HFFc6 (cell line): ENCODE measurements around the gene ZNF771. TPM values are rescaled to one million over a fixed set of nuclear protein-coding genes. Genes with fewer than 3 reads are reported as not detected.

Experiments used
- DNase-seq: peaks from one replicate; pipeline ENCODE4 v3.0.0-alpha.2; 2018
- H3K27ac Mint-ChIP-seq: 2 replicates; pipeline ENCODE4 v1.8.0; 2020; ENCODE audit warnings: mild to moderate bottlenecking, mixed read lengths
- H3K27me3 Mint-ChIP-seq: 2 replicates; pipeline ENCODE4 v1.8.0; 2021; ENCODE audit warnings: mild to moderate bottlenecking, moderate library complexity, mixed read lengths; ENCODE audit not compliant: insufficient read depth
- H3K36me3 Mint-ChIP-seq: 2 replicates; pipeline ENCODE4 v1.8.0; 2021; ENCODE audit warnings: low read depth, mixed read lengths
- H3K4me1 Mint-ChIP-seq: 2 replicates; pipeline ENCODE4 v1.8.0; 2020; ENCODE audit warnings: low read depth, mixed read lengths
- H3K4me3 Mint-ChIP-seq: 2 replicates; pipeline ENCODE4 v1.8.0; 2020; ENCODE audit warnings: mild to moderate bottlenecking, moderate library complexity, mixed read lengths
- H3K9me3 Mint-ChIP-seq: 2 replicates; pipeline ENCODE4 v1.8.0; 2020; ENCODE audit warnings: mild to moderate bottlenecking, mixed read lengths
- total RNA-seq, 6 experiments: library from RNA; stranded (reverse); fragmentation: NEBNext Ultra II Directional; extraction: Animal tissue kit (Norgen Biotek cat#: 25700); gene quantifications; 2 replicates in 1 of 6; 3 replicates in 5 of 6; pipeline ENCODE4 v1.2.3, GENCODE V29; 2021
- TF ChIP-seq, protein P1 (sequence below): fragments of 200-600 bp; sonication (generic); IDR thresholded peaks from 2 replicates; pipeline ENCODE4 v1.5.0; 2021; ENCODE audit warnings: antibody characterized with exemption, mild to moderate bottlenecking

ZNF771 gene
- total RNA-seq, 6 experiments from 2014 or later, result 15.8 to 19.1 (median 16.8) TPM

DNA sequence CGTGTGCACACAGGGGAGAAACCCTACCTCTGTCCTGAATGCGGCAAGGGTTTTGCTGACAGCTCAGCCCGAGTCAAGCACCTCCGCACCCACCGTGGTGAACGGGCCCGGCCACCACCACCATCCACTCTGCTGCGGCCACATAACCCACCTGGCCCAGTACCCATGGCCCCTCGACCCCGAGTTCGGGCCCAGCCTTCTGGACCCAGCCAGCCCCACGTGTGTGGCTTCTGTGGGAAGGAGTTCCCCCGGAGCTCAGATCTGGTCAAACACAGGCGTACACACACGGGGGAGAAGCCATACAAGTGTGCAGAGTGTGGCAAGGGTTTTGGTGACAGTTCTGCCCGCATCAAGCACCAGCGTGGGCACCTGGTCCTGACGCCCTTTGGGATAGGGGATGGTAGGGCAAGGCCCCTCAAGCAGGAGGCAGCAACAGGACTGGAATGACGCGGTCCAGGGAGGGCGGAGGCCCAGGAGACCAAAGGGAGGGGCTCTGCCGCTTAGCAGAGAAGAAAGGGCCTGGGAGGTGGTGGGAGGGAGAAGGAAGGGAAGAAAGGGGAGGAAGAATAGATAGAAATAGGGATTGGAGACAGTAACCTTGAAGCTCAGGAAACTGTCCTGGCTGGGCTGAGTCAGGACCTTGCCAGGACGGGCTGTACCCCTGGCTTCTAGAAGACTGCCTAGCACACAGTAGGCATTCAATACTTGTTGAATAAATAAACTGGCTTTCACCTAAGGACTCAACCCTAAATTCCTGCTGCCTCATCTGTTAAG is 8.6 kb upstream of the ZNF771 start:
- no peaks in the 10 kb centered on the region for H3K27me3 Mint-ChIP-seq
- H3K9me3 Mint-ChIP-seq, result no peaks in the 10 kb centered on the region
- DNase-seq, result no peak
- no peaks in the 10 kb centered on the region for H3K36me3 Mint-ChIP-seq
- peaks cover 42% of the 10 kb centered on the region for H3K4me1 Mint-ChIP-seq
- TF ChIP-seq, protein P1, sequence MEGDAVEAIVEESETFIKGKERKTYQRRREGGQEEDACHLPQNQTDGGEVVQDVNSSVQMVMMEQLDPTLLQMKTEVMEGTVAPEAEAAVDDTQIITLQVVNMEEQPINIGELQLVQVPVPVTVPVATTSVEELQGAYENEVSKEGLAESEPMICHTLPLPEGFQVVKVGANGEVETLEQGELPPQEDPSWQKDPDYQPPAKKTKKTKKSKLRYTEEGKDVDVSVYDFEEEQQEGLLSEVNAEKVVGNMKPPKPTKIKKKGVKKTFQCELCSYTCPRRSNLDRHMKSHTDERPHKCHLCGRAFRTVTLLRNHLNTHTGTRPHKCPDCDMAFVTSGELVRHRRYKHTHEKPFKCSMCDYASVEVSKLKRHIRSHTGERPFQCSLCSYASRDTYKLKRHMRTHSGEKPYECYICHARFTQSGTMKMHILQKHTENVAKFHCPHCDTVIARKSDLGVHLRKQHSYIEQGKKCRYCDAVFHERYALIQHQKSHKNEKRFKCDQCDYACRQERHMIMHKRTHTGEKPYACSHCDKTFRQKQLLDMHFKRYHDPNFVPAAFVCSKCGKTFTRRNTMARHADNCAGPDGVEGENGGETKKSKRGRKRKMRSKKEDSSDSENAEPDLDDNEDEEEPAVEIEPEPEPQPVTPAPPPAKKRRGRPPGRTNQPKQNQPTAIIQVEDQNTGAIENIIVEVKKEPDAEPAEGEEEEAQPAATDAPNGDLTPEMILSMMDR, result no peak
- H3K4me3 Mint-ChIP-seq, result no peak overlapping the region
- H3K27ac Mint-ChIP-seq, result peak overlapping the region; percentile 96; the same call in 1 of the 2 replicates

DNA sequence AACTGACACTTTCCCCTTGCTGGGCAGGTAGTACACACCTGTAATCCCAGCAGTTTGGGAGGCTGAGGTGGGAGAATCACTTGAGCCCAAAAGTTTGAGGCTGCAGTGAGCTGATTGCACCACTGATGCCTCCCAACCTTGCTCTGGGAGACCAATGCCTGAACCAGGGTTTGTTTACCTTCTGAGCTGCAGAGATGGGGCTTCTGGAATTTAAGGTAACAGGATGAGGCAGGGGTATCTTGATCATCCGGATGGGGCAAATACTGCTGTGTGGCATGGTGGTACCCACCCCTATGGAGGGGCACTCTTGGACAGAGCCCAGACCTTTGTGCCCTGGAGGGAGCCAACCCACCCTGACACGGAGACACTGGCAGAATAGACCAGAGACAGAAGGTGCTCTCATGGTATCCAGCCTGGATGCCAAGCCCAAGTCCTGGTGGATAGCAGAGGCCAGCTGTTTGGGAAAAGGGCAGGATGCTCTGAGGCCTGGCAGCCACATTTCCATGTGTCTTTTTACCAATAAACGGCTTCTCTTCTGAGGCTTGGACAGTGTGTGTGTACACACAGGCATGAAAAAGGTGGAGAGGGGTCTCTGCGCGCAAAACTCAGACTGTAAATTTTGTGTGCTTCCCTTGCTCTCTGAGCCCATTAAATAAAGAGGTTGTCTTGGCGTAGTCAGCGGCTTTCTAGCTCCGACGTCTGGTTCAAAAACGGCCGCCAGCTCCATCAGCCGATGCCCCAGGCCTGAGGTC is 7.8 kb upstream of the ZNF771 start:
- peak overlapping the region; percentile 93 for H3K4me3 Mint-ChIP-seq
- no peaks in the 10 kb centered on the region for H3K27me3 Mint-ChIP-seq
- no peak for DNase-seq
- TF ChIP-seq, protein P1, result no peak
- no peaks in the 10 kb centered on the region for H3K36me3 Mint-ChIP-seq
- no peaks in the 10 kb centered on the region for H3K9me3 Mint-ChIP-seq
- H3K4me1 Mint-ChIP-seq, result peaks cover 35% of the 10 kb centered on the region
- peak overlapping the region; percentile 96 for H3K27ac Mint-ChIP-seq

DNA sequence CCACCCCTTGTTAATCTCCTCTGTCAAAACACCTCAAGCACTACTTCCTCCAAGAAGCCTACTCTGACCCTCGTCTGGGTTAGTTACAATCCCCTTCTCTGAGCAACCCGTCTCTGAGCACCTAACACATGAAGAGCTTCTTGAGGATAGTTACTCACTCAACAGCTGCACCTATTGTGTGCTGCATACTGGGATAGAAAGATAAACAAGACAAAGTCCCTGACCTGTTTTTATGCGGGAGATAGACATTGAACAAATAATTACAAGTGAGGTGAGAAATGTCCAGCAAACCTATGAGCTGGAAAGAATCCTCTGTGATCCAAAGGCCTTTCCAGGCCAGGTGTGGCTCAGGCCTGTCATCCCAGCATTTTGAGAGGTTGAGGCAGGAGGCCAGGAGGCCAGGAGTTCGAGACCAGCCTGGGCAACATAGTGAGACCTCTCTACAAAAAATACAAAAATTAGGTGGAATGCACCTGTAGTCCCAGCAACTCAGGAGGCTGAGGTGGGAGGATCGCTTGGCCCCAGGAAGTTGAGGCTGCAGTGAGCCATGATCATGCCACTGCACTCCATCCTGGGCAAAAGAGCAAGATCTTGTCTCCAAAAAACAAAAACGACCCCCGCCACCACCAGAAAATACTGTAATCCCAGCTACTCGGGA is 5.5 kb upstream of the ZNF771 start:
- Mint-ChIP-seq H3K27me3 (no peaks in the 10 kb centered on the region), H3K27ac (peak overlapping the region; percentile 96), H3K36me3 (no peaks in the 10 kb centered on the region), H3K4me3 (peak overlapping the region; percentile 93), H3K9me3 (no peaks in the 10 kb centered on the region), H3K4me1 (peaks cover 27% of the 10 kb centered on the region)
- TF ChIP-seq, protein P1, result no peak
- no peak for DNase-seq

DNA sequence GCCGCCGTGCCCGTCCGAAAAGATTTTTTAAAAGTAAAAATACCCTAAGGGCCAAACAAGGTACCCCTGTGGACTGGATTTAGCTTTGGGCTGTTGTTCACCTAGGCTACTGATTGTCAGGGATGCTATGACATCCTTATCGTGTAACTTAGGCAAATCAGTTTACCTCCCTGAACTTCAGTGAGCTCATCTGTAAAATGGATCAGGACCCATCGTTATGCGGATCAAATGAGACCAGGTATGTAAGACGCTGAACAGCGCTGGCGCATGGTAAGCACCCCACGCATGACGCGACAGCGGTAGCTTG is 658 bp upstream of the ZNF771 start:
- Mint-ChIP-seq H3K4me1 (peaks cover 28% of the 10 kb centered on the region), H3K27me3 (peaks cover 1% of the 10 kb centered on the region; the same call in 1 of the 2 replicates), H3K27ac (peak overlapping the region; percentile 84), H3K36me3 (no peaks in the 10 kb centered on the region; the same call in 1 of the 2 replicates), H3K9me3 (no peaks in the 10 kb centered on the region), H3K4me3 (peak overlapping the region; percentile 91)
- TF ChIP-seq, protein P1, result no peak
- no peak for DNase-seq

DNA sequence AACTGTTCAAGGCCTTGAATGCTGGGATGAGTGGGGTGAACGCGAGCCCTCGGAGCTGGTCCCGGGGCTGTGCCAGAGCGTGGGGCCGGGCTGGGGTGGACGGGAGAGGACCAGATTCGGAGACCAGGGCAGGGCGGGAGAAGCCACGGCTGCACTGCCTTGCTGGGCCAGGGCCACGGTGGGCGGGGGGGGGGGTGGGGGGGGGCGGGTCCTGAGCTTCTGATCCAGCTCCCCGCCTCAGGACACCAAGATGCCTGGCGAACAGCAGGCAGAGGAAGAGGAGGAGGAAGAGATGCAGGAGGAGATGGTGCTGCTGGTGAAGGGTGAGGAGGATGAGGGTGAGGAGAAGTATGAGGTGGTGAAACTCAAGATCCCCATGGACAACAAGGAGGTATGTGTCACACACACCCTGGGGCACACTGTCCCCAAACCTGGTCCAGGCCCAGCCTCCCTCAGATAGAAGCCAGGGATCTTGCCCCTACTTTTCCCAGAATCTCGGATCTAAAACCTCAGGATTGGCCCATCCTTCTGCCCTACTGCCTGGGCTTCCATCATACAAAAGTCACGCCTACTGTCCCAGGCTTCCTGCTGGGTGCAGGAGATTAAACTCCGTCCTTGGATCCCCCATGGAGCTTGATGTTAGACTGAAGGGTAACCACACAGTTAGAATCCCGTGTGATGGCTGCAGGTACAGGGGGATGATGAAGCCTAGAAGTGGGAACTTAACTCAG is 563 bp downstream of the ZNF771 start:
- H3K27ac Mint-ChIP-seq, result peak overlapping the region; percentile 83

More for the DNA sequence above, 563 bp downstream of the ZNF771 start:
- TF ChIP-seq, protein P1, result no peak
- Mint-ChIP-seq H3K9me3 (no peaks in the 10 kb centered on the region), H3K27me3 (peaks cover 1% of the 10 kb centered on the region; the same call in 1 of the 2 replicates), H3K4me3 (peak overlapping the region; percentile 91), H3K4me1 (peaks cover 33% of the 10 kb centered on the region), H3K36me3 (peaks cover 6% of the 10 kb centered on the region)
- peak; percentile 41 for DNase-seq
